B cell (primary cell): ENCODE results near the gene OSR1. TPM values are rescaled to one million over a fixed set of nuclear protein-coding genes. Genes with fewer than 3 reads are reported as not detected.

Experiments used
- ATAC-seq: fragments of 200-7000 bp; cut with Tn5 transposase; one replicate; pipeline ENCODE4 v1.10.0; 2021; ENCODE audit warnings: low read depth, mild to moderate bottlenecking, moderate number of reproducible peaks, moderate library complexity
- CTCF ChIA-PET: fragments of 350-600 bp; sonication (Branson Sonifier 250); formaldehyde crosslinking; loops from one replicate; lab custom pipeline; 2021; ENCODE audit warnings: antibody characterized with exemption, inconsistent platforms; lab: Charles Lee
- POLR2A ChIA-PET: fragments of 350-600 bp; sonication (Branson Sonifier 250); formaldehyde crosslinking; loops from one replicate; lab custom pipeline; 2021; ENCODE audit warnings: antibody characterized with exemption; lab: Charles Lee
- DNase-seq: peaks from one replicate; pipeline ENCODE4 v3.0.0; 2013
- H2AFZ ChIP-seq: 2 replicates; pipeline ENCODE4 v1.6.1; 2012; ENCODE audit warnings: mild to moderate bottlenecking, low read depth, low read length; ENCODE audit not compliant: insufficient read depth, poor library complexity, severe bottlenecking
- H3K27ac ChIP-seq, 2 donors: 1 replicate in 1 of 2; 2 replicates in 1 of 2; pipeline ENCODE4 v1.5.1; 2012 to 2013; ENCODE audit warnings: low read length in 2 of 2, mild to moderate bottlenecking in 2 of 2, moderate library complexity in 1 of 2
- H3K27me3 ChIP-seq, 4 experiments: fragments of 200-600 bp in 1 of 4; sonication (generic) in 1 of 4; replicated peaks in 1 of 4; 1 replicate in 2 of 4; 2 replicates in 2 of 4; pipeline versions ENCODE4 v1.6.1 to v1.7.0; 2013 to 2016; ENCODE audit warnings: low read length in 3 of 4, mild to moderate bottlenecking in 2 of 4, mixed read lengths in 1 of 4, moderate library complexity in 1 of 4; ENCODE audit not compliant: insufficient read depth in 4 of 4, control insufficient read depth in 3 of 4; ENCODE audit errors: control extremely low read depth in 1 of 4
- H3K36me3 ChIP-seq, 2 experiments: replicated peaks in 1 of 2; 1 replicate in 1 of 2; 2 replicates in 1 of 2; pipeline versions ENCODE4 v1.6.1 to v1.7.1; 2013; ENCODE audit warnings: low read length in 1 of 2; ENCODE audit not compliant: insufficient read depth in 2 of 2, control insufficient read depth in 1 of 2; ENCODE audit errors: control extremely low read depth in 1 of 2, extremely low read depth in 1 of 2
- H3K4me1 ChIP-seq, 2 donors: fragments of 200-600 bp in 1 of 2; sonication (generic) in 1 of 2; 1 replicate in 1 of 2; 2 replicates in 1 of 2; pipeline versions ENCODE4 v1.5.1 to v1.6.1; 2013 to 2017; ENCODE audit warnings: low read length in 2 of 2; ENCODE audit not compliant: control insufficient read depth in 2 of 2, insufficient read depth in 2 of 2
- H3K4me2 ChIP-seq: replicated peaks from 2 replicates; pipeline ENCODE3; 2012; ENCODE audit warnings: mild to moderate bottlenecking, low read depth, low read length; ENCODE audit not compliant: poor library complexity, severe bottlenecking
- H3K4me3 ChIP-seq, 5 experiments: fragments of 200-600 bp in 1 of 5; sonication (generic) in 1 of 5; 1 replicate in 3 of 5; 2 replicates in 2 of 5; pipeline versions ENCODE4 v1.5.1 to v1.7.0; 2011 to 2016; ENCODE audit warnings: low read length in 4 of 5, mild to moderate bottlenecking in 4 of 5, low read depth in 2 of 5, control low read depth in 1 of 5, moderate library complexity in 1 of 5; ENCODE audit not compliant: insufficient read depth in 1 of 5; ENCODE audit errors: control extremely low read depth in 1 of 5, extremely low read depth in 1 of 5
- H3K79me2 ChIP-seq: fragments of 200-600 bp; sonication (generic); one replicate; pipeline ENCODE4 v1.6.0; 2016; ENCODE audit warnings: low read length; ENCODE audit not compliant: control insufficient read depth, insufficient read depth
- H3K9ac ChIP-seq: fragments of 200-600 bp; sonication (generic); 2 replicates; pipeline ENCODE4 v1.6.1; 2017; ENCODE audit warnings: mild to moderate bottlenecking, low read length, moderate library complexity
- H3K9me3 ChIP-seq, 3 donors: one replicate each; pipeline versions ENCODE4 v1.6.1 to v1.7.1; 2013; ENCODE audit warnings: low read length in 2 of 3; ENCODE audit not compliant: control insufficient read depth in 2 of 3, insufficient read depth in 1 of 3; ENCODE audit errors: control extremely low read depth in 1 of 3
- H4K20me1 ChIP-seq: 2 replicates; pipeline ENCODE4 v1.6.0; 2012; ENCODE audit warnings: mild to moderate bottlenecking, low read length; ENCODE audit not compliant: insufficient read depth, control insufficient read depth, poor library complexity, severe bottlenecking
- H3K27ac Mint-ChIP-seq: one replicate; pipeline ENCODE4 v1.8.0; 2021; ENCODE audit warnings: mixed read lengths
- H3K27me3 Mint-ChIP-seq: one replicate; pipeline ENCODE4 v1.8.0; 2021; ENCODE audit warnings: mixed read lengths
- H3K4me1 Mint-ChIP-seq: one replicate; pipeline ENCODE4 v1.8.0; 2021; ENCODE audit warnings: mixed read lengths
- H3K4me3 Mint-ChIP-seq: one replicate; pipeline ENCODE4 v1.8.0; 2021; ENCODE audit warnings: mixed read lengths
- H3K9me3 Mint-ChIP-seq: one replicate; pipeline ENCODE4 v1.8.0; 2022; ENCODE audit warnings: mixed read lengths; ENCODE audit not compliant: insufficient read depth
- CTCF ChIP-seq: fragments of 200-600 bp; IDR thresholded peaks from one replicate; pipeline ENCODE4 v1.8.0; 2022; ENCODE audit warnings: antibody characterized with exemption, mild to moderate bottlenecking
- EZH2 ChIP-seq: IDR thresholded peaks from 2 replicates; pipeline ENCODE4 v1.6.1; 2012; ENCODE audit warnings: borderline replicate concordance, low read depth, mild to moderate bottlenecking, moderate library complexity, low read length; ENCODE audit not compliant: insufficient read depth, poor library complexity, severe bottlenecking
- WGBS: methylation state at CpG from one replicate; pipeline ENCODE4 v1.1.5; 2013; ENCODE audit warnings: missing lambda C conversion rate; ENCODE audit not compliant: insufficient coverage; 5-methylcytosine and 5-hydroxymethylcytosine counted together
- intact Hi-C: fragments of 100-400 bp; cut with micrococcal nuclease; formaldehyde crosslinking; loops from one replicate; pipeline ENCODE4 v1.10.0; 2022
- polyA plus RNA-seq: library from polyadenylated mRNA; depleted of rRNA; stranded (reverse); fragments of >200 nt; gene quantifications from 2 replicates; pipeline ENCODE4 v1.2.3, GENCODE V29; 2012
- total RNA-seq, 2 donors: library from RNA; stranded (reverse); fragments of 120-200 nt in 1 of 2; gene quantifications; 1 replicate in 1 of 2; 2 replicates in 1 of 2; pipeline versions ENCODE4 v1.2.3 to v1.2.4, GENCODE V29; 2013 to 2022

Gene OSR1
- total and polyA plus RNA-seq, 2 donors (not counting 1 experiment from before 2014, with no cell fraction given) = not detected

- WGBS = 0% methylated on average over 4 of the region's 16 CpGs
- Histone ChIP-seq H3K4me2 (peak overlapping the region; percentile 92), H3K9me3 (peaks cover 0 to 32% (median 0%) of the 10 kb centered on the region in 3 donors), H3K36me3 (no peaks in the 10 kb centered on the region), H3K9ac (peak overlapping the region; percentile 80), H3K4me1 (peaks cover 49 to 52% of the 10 kb centered on the region in 2 donors), H3K79me2 (no peaks in the 10 kb centered on the region), H3K4me3 (peak overlapping the region; percentile 56 to 99 (median 71)), H3K27ac (peak overlapping the region in 1 of 2 donors; percentile 35), H3K27me3 (peaks cover 0 to 53% (median 37%) of the 10 kb centered on the region in 4 experiments), H2AFZ (peak overlapping the region; percentile 78), H4K20me1 (no peaks in the 10 kb centered on the region)
- ChIA-PET CTCF (interaction anchor here (0.7 to 3.8 kb wide), 4 partner anchors 11 to 841 kb away, joined by 3 to 17 read pairs (median 8); no protein-coding TSS in a partner anchor), POLR2A (interaction anchor here (2.7 kb wide), 1 partner anchor 14 kb away, joined by 13 read pairs; no protein-coding TSS in a partner anchor)
- peaks cover 37% of the 10 kb centered on the region for H3K27me3 Mint-ChIP-seq
- DNase-seq (peak; percentile 74), ATAC-seq (peak; percentile 46)
- intact Hi-C loops = loop anchor here (1.0 to 5.0 kb wide), 3 partner anchors 14 to 800 kb away; partner anchors contain the start of gene RDH14
- H3K4me3 Mint-ChIP-seq = peak overlapping the region; percentile 99
- peak overlapping the region; percentile 67 for H3K27ac Mint-ChIP-seq
- no peak for TF ChIP-seq EZH2
- no peak for TF ChIP-seq CTCF
- peaks cover 44% of the 10 kb centered on the region for H3K4me1 Mint-ChIP-seq
- H3K9me3 Mint-ChIP-seq = no peaks in the 10 kb centered on the region
These were observed 3.8 kb upstream of the OSR1 start for GRCh38 chr2:19362094-19362754.
